Thyroid gland (tissue), 4 donors: ENCODE results near the gene DGKD. TPM values are rescaled to one million over a fixed set of nuclear protein-coding genes. Genes with fewer than 3 reads are reported as not detected.

Experiments
- DNase-seq, 2 donors: peaks; one replicate each; pipeline ENCODE4 v3.0.0-alpha.2; 2019
- H3K27ac ChIP-seq, 3 donors: fragments of 200-600 bp; sonication (generic); 1 replicate in 2 of 3; 2 replicates in 1 of 3; pipeline ENCODE4 v1.5.1; 2016 to 2019; ENCODE audit warnings: mild to moderate bottlenecking in 1 of 3, moderate library complexity in 1 of 3
- H3K27me3 ChIP-seq: fragments of 200-600 bp; sonication (generic); one replicate; pipeline ENCODE4 v1.5.1; 2019
- H3K36me3 ChIP-seq, 2 donors: fragments of 200-600 bp; sonication (generic); one replicate each; pipeline ENCODE4 v1.5.1; 2016 to 2019
- H3K4me1 ChIP-seq, 2 donors: fragments of 200-600 bp; sonication (generic); one replicate each; pipeline ENCODE4 v1.5.1; 2017 to 2019
- H3K4me3 ChIP-seq, 3 donors: fragments of 200-600 bp; sonication (generic); replicated peaks in 1 of 3; 1 replicate in 2 of 3; 2 replicates in 1 of 3; pipeline ENCODE4 v1.5.1; 2016; ENCODE audit warnings: mild to moderate bottlenecking in 1 of 3
- H3K9me3 ChIP-seq: fragments of 200-600 bp; sonication (generic); one replicate; pipeline ENCODE4 v1.5.1; 2017
- CTCF ChIP-seq, 6 experiments: fragments of 200-600 bp in 3 of 6; fragments of 450-650 bp in 3 of 6; sonication (generic) in 3 of 6; IDR thresholded peaks; one replicate each; pipeline ENCODE4 v1.5.1; 2016 to 2019; ENCODE audit warnings: antibody characterized with exemption in 6 of 6, mild to moderate bottlenecking in 2 of 6, inconsistent platforms in 1 of 6, moderate library complexity in 1 of 6
- POLR2A ChIP-seq, 2 donors: fragments of 450-650 bp; IDR thresholded peaks; one replicate each; pipeline ENCODE4 v1.6.1; 2017; ENCODE audit warnings: antibody characterized with exemption in 2 of 2, mild to moderate bottlenecking in 2 of 2, moderate library complexity in 1 of 2
- WGBS, 2 donors: methylation state at CpG; one replicate each; pipeline ENCODE4 v1.1.5; 2017; 5-methylcytosine and 5-hydroxymethylcytosine counted together
- intact Hi-C: fragments of 100-400 bp; cut with DNase I; formaldehyde crosslinking; loops from one replicate; pipeline ENCODE4 v1.15.1; 2023
- total RNA-seq, 4 donors: library from RNA; depleted of rRNA; stranded (reverse); fragments of >200 nt; gene quantifications; one replicate each; pipeline ENCODE4 v1.2.3, GENCODE V29; 2016

The DGKD gene
- total RNA-seq, 4 donors from 2014 or later = 22.3 to 71.7 (median 27.3) TPM

- TF ChIP-seq POLR2A (IDR thresholded peaks at IDR 0.05) (no peak), CTCF (IDR thresholded peaks at IDR 0.05) (no peak)
- Histone ChIP-seq H3K4me1 (peaks cover 10 to 21% of the 10 kb centered on the region in 2 donors), H3K27ac (no peak overlapping the region), H3K27me3 (no peaks in the 10 kb centered on the region), H3K9me3 (no peaks in the 10 kb centered on the region), H3K36me3 (no peaks in the 10 kb centered on the region), H3K4me3 (no peak overlapping the region)
- 28 to 45% methylated on average over 8 of the region's 8 CpGs for WGBS, 2 donors
- intact Hi-C loops = loop anchor here (5.0 to 10.0 kb wide), 2 partner anchors 92 to 96 kb away; partner anchors contain the start of gene ATG16L1
- DNase-seq = peak; percentile 54 to 61
Observed at GRCh38 chr2:233350708-233351107, 3.6 kb upstream of the DGKD start.

GRCh38 chr2:233351423-233351822, 2.9 kb upstream of the DGKD start:
- WGBS, 2 donors = 87 to 88% methylated on average over 7 of the region's 7 CpGs
- TF ChIP-seq POLR2A (IDR thresholded peaks at IDR 0.05) (no peak), CTCF (IDR thresholded peaks at IDR 0.05) (no peak)
- no peaks in the 10 kb centered on the region for H3K36me3 ChIP-seq
- intact Hi-C loops = loop anchor here (5.0 to 10.0 kb wide), 2 partner anchors 91 to 97 kb away; partner anchors contain the start of gene ATG16L1
- peaks cover 15 to 29% of the 10 kb centered on the region in 2 donors for H3K4me1 ChIP-seq
- DNase-seq = no peak
- no peaks in the 10 kb centered on the region for H3K27me3 ChIP-seq
- no peak overlapping the region for H3K27ac ChIP-seq
- H3K4me3 ChIP-seq = no peak overlapping the region
- no peaks in the 10 kb centered on the region for H3K9me3 ChIP-seq

- TF ChIP-seq POLR2A (IDR thresholded peaks at IDR 0.05) = no peak
- no peak for TF ChIP-seq CTCF (IDR thresholded peaks at IDR 0.05)
- H3K27me3 ChIP-seq = no peaks in the 10 kb centered on the region
- WGBS, 2 donors = 96 to 98% methylated on average over 22 to 25 of the region's 25 CpGs
- no peak for DNase-seq
- no peaks in the 10 kb centered on the region for H3K9me3 ChIP-seq
- no peaks in the 10 kb centered on the region for H3K36me3 ChIP-seq
- H3K27ac ChIP-seq = no peak overlapping the region
- intact Hi-C loops = loop anchor here (5.0 to 10.0 kb wide), 2 partner anchors 90 to 97 kb away; partner anchors contain the start of gene ATG16L1
- H3K4me3 ChIP-seq = no peak overlapping the region
- H3K4me1 ChIP-seq = peaks cover 15 to 34% of the 10 kb centered on the region in 2 donors
Observed at GRCh38 chr2:233352141-233352842, 2.0 kb upstream of the DGKD start.

GRCh38 chr2:233353101-233353768, 1.1 kb upstream of the DGKD start:
- intact Hi-C loops = loop anchor here (5.0 to 10.0 kb wide), 2 partner anchors 89 to 98 kb away; partner anchors contain the start of gene ATG16L1
- H3K36me3 ChIP-seq = no peaks in the 10 kb centered on the region
- peaks cover 15 to 34% of the 10 kb centered on the region in 2 donors for H3K4me1 ChIP-seq
- H3K4me3 ChIP-seq = peak overlapping the region in 1 of 3 donors; percentile 30
- H3K27me3 ChIP-seq = no peaks in the 10 kb centered on the region
- peak overlapping the region in 2 of 3 donors; percentile 17 to 68 for H3K27ac ChIP-seq
- 77 to 79% methylated on average over 20 to 22 of the region's 22 CpGs for WGBS, 2 donors
- no peak for DNase-seq
- H3K9me3 ChIP-seq = no peaks in the 10 kb centered on the region
- TF ChIP-seq CTCF (IDR thresholded peaks at IDR 0.05) = no peak
- no peak for TF ChIP-seq POLR2A (IDR thresholded peaks at IDR 0.05)
